H1 (cell line): ENCODE results near the gene HMCN2. TPM values are rescaled to one million over a fixed set of nuclear protein-coding genes. Genes with fewer than 3 reads are reported as not detected.

Experiments
- EZH2 ChIP-seq: fragments of 200-600 bp; sonication (generic); IDR thresholded peaks from 2 replicates; pipeline ENCODE4 v1.7.1; 2012; ENCODE audit warnings: low read depth, mild to moderate bottlenecking, moderate library complexity, low read length, inconsistent platforms; ENCODE audit not compliant: severe bottlenecking
- PHF8 ChIP-seq: fragments of 200-600 bp; sonication (generic); conservative IDR thresholded peaks from 2 replicates; pipeline ENCODE4 v1.7.1; 2012; ENCODE audit warnings: low read depth, mild to moderate bottlenecking, inconsistent platforms, low read length, moderate library complexity
- RNF2 ChIP-seq: fragments of 200-900, 300-1000 bp; sonication (generic); IDR thresholded peaks from 2 replicates; pipeline ENCODE4 v1.7.1; 2016; ENCODE audit warnings: borderline replicate concordance, low read depth, mild to moderate bottlenecking, antibody characterized with exemption, low read length; ENCODE audit not compliant: poor library complexity, severe bottlenecking; ENCODE audit errors: missing control alignments
- polyA plus RNA-seq, 7 experiments: library from polyadenylated mRNA; depleted of rRNA in 3 of 7; stranded (reverse) in 5 of 7; unstranded in 2 of 7; fragments of >200 nt in 5 of 7; fragments of 200-250 nt in 2 of 7; gene quantifications; 1 replicate in 5 of 7; 2 replicates in 1 of 7; 4 replicates in 1 of 7; pipeline versions ENCODE4 v1.2.1 to v1.2.3, GENCODE V29; 2011 to 2013; ENCODE audit warnings: missing spikeins in 2 of 7, mixed read lengths in 2 of 7
- total RNA-seq: library from RNA; stranded (reverse); fragmentation: NEBNext Ultra II Directional; extraction: Animal tissue kit (Norgen Biotek cat#: 25700); gene quantifications from 2 replicates; pipeline ENCODE4 v1.2.1, GENCODE V29; 2021

Gene HMCN2
- total and polyA plus RNA-seq, 2 of the 8 experiments (the other 6 are each of a cell fraction or from before 2014, with no cell fraction given), result 5.0 to 9.1 TPM

- TF ChIP-seq PHF8 (no peak), EZH2 (no peak), RNF2 (no peak)
These were observed 50.9 kb downstream of the HMCN2 start (continued) for GRCh38 chr9:130316430-130316829.
